HepG2 (cell line): ENCODE data around the gene CAND2. TPM values are rescaled to one million over a fixed set of nuclear protein-coding genes. Genes with fewer than 3 reads are reported as not detected.

Experiments used
- EEA1 ChIP-seq: sonication (generic); formaldehyde crosslinking; IDR thresholded peaks from 2 replicates; pipeline ENCODE4 v1.5.1; 2020; ENCODE audit warnings: mild to moderate bottlenecking, missing genetic modification reagents, borderline replicate concordance
- MED13 ChIP-seq: sonication (generic); formaldehyde crosslinking; IDR thresholded peaks from 2 replicates; pipeline ENCODE4 v1.5.0; 2020; ENCODE audit warnings: missing genetic modification reagents
- POLR2AphosphoS2 ChIP-seq: IDR thresholded peaks from 2 replicates; pipeline ENCODE4 v1.6.1; 2011; ENCODE audit warnings: low read depth, low read length, improper control_type of control experiment
- POLR2AphosphoS5 ChIP-seq: IDR thresholded peaks from 2 replicates; pipeline ENCODE4 v1.6.1; 2012; ENCODE audit warnings: low read depth, low read length
- RARA ChIP-seq: IDR thresholded peaks from 2 replicates; pipeline ENCODE4 v1.6.1; 2016; ENCODE audit warnings: missing genetic modification reagents, missing compliant biosample characterization
- SIN3B ChIP-seq: fragments of 150-350 bp; IDR thresholded peaks from 2 replicates; pipeline ENCODE4 v1.6.1; 2014; ENCODE audit warnings: low read length
- SOX13 ChIP-seq, 3 experiments: fragments of 450-650 bp in 1 of 3; sonication (generic) in 1 of 3; formaldehyde crosslinking in 1 of 3; IDR thresholded peaks in 2 of 3; conservative IDR thresholded peaks in 1 of 3; 2 replicates each; pipeline versions ENCODE4 v1.5.0 to v1.6.1; 2016 to 2020; ENCODE audit warnings: antibody characterized with exemption in 1 of 3, mild to moderate bottlenecking in 1 of 3, missing compliant biosample characterization in 1 of 3, missing genetic modification reagents in 1 of 3, moderate library complexity in 1 of 3
- ZBTB1 ChIP-seq: sonication (generic); formaldehyde crosslinking; IDR thresholded peaks from 2 replicates; pipeline ENCODE4 v1.4.0; 2020; ENCODE audit warnings: missing genetic modification reagents, borderline replicate concordance
- ZNF607 ChIP-seq: sonication (generic); formaldehyde crosslinking; IDR thresholded peaks from 2 replicates; pipeline ENCODE4 v1.5.1; 2020; ENCODE audit warnings: missing genetic modification reagents, mild to moderate bottlenecking, borderline replicate concordance
- ZNF616 ChIP-seq: sonication (generic); formaldehyde crosslinking; IDR thresholded peaks from 2 replicates; pipeline ENCODE4 v1.5.0; 2020; ENCODE audit warnings: low read depth, mild to moderate bottlenecking, missing genetic modification reagents
- ZNF788 ChIP-seq: sonication (generic); formaldehyde crosslinking; IDR thresholded peaks from 2 replicates; pipeline ENCODE4 v1.5.0; 2020; ENCODE audit warnings: mild to moderate bottlenecking, missing genetic modification reagents, borderline replicate concordance
- polyA plus RNA-seq, 8 experiments: library from polyadenylated mRNA; depleted of rRNA in 3 of 8; stranded (reverse) in 7 of 8; unstranded in 1 of 8; fragments of >200 nt; fragmentation: Illumina TruSeq in 4 of 8; extraction: Trizol in 4 of 8; gene quantifications; 2 replicates each; pipeline versions ENCODE4 v1.2.1 to v1.2.3, GENCODE V29; 2011 to 2016; ENCODE audit warnings: low read depth in 4 of 8, missing spikeins in 1 of 8, mixed read lengths in 1 of 8; ENCODE audit not compliant: insufficient read depth in 1 of 8
- total RNA-seq, 5 experiments: library from RNA; depleted of rRNA; stranded (reverse); fragments of >200 nt; fragmentation: Illumina TruSeq; extraction: Trizol; gene quantifications; 2 replicates each; pipeline ENCODE4 v1.2.3, GENCODE V29; 2016; ENCODE audit warnings: low read depth in 1 of 5
- TF ChIP-seq, protein P1 (sequence below): sonication (generic); formaldehyde crosslinking; IDR thresholded peaks from 2 replicates; pipeline ENCODE4 v1.5.0; 2020; ENCODE audit warnings: mild to moderate bottlenecking, missing genetic modification reagents, borderline replicate concordance
- TF ChIP-seq, protein P2 (sequence below): sonication (generic); formaldehyde crosslinking; IDR thresholded peaks from 2 replicates; pipeline ENCODE4 v1.4.0; 2020; ENCODE audit warnings: mild to moderate bottlenecking, missing genetic modification reagents
- TF ChIP-seq, protein P3 (sequence below), 2 experiments: fragments of 450-650 bp in 1 of 2; sonication (generic) in 1 of 2; formaldehyde crosslinking; IDR thresholded peaks; 2 replicates each; pipeline versions ENCODE4 v1.5.0 to v1.8.0; 2020 to 2022; ENCODE audit warnings: mild to moderate bottlenecking in 1 of 2, missing genetic modification reagents in 1 of 2
- TF ChIP-seq, protein P4 (sequence below): sonication (generic); formaldehyde crosslinking; IDR thresholded peaks from 2 replicates; pipeline ENCODE4 v1.4.0; 2020; ENCODE audit warnings: missing genetic modification reagents, borderline replicate concordance

Gene CAND2
- total and polyA plus RNA-seq, 2 of the 13 experiments (the other 11 are each of a cell fraction or from before 2014, with no cell fraction given) = 0.01 TPM; not detected in 1

DNA sequence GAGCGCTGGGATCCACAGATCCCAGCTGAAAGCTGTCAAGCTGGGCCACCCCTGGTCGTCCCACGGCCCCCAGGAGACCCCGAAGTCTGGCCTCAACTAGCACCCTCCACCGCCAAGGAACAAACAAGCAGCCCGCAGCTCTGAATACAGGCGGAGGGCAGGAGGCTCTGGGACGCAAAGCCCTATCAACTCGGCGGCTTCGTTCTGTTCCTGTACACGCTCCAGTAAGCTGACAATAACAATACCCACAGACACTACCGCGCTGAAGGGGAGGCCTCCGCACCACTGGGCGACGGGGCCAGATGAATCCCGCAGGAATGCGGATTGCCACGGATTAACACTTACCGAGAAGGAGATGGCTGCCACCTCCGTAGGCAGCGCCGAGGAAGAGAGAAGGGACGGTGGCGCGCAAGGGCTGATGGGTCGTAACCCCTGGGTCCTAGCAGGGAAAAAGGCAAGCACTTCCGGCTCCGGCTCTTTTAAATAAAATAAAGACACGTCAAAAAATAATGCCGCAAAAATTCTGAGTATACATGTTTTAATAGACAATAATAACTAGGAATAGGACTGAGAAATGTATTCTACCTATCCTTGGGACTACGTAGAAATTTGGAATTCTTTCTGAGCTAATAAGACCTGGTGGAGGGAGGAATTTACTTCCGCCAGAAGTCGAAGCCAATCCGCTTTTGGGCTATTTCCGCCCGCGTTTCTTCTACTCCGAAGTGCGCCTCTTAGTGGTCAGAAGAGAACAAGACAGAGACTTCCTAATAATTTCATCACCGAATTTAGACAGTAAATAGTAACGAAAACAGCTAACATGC lies 44.9 kb downstream of the CAND2 start, which contains the start of gene RPL32 (continued):
- TF ChIP-seq SIN3B (no peak), ZNF607 (CRISPR knock-in tag) (peak; percentile 27; the same call in 1 of the 2 replicates), RARA (CRISPR knock-in tag) (peak; percentile 22; the same call in 1 of the 2 replicates), MED13 (CRISPR knock-in tag) (peak; percentile 84), EEA1 (CRISPR knock-in tag) (peak; percentile 77; the same call in 1 of the 2 replicates), POLR2AphosphoS2 (peak; percentile 80; the same call in 1 of the 2 replicates), ZBTB1 (CRISPR knock-in tag) (no peak), ZNF788 (peak; percentile 34; the same call in 1 of the 2 replicates), POLR2AphosphoS5 (peak; percentile 99), ZNF616 (no peak), SOX13 (IDR thresholded peaks at IDR 0.05) (no peak), SOX13 (CRISPR knock-in tag; conservative IDR thresholded peaks at IDR 0.05 in 1 of 2, IDR thresholded peaks at IDR 0.05 in 1 of 2) (no peak)
- TF ChIP-seq, protein P1, sequence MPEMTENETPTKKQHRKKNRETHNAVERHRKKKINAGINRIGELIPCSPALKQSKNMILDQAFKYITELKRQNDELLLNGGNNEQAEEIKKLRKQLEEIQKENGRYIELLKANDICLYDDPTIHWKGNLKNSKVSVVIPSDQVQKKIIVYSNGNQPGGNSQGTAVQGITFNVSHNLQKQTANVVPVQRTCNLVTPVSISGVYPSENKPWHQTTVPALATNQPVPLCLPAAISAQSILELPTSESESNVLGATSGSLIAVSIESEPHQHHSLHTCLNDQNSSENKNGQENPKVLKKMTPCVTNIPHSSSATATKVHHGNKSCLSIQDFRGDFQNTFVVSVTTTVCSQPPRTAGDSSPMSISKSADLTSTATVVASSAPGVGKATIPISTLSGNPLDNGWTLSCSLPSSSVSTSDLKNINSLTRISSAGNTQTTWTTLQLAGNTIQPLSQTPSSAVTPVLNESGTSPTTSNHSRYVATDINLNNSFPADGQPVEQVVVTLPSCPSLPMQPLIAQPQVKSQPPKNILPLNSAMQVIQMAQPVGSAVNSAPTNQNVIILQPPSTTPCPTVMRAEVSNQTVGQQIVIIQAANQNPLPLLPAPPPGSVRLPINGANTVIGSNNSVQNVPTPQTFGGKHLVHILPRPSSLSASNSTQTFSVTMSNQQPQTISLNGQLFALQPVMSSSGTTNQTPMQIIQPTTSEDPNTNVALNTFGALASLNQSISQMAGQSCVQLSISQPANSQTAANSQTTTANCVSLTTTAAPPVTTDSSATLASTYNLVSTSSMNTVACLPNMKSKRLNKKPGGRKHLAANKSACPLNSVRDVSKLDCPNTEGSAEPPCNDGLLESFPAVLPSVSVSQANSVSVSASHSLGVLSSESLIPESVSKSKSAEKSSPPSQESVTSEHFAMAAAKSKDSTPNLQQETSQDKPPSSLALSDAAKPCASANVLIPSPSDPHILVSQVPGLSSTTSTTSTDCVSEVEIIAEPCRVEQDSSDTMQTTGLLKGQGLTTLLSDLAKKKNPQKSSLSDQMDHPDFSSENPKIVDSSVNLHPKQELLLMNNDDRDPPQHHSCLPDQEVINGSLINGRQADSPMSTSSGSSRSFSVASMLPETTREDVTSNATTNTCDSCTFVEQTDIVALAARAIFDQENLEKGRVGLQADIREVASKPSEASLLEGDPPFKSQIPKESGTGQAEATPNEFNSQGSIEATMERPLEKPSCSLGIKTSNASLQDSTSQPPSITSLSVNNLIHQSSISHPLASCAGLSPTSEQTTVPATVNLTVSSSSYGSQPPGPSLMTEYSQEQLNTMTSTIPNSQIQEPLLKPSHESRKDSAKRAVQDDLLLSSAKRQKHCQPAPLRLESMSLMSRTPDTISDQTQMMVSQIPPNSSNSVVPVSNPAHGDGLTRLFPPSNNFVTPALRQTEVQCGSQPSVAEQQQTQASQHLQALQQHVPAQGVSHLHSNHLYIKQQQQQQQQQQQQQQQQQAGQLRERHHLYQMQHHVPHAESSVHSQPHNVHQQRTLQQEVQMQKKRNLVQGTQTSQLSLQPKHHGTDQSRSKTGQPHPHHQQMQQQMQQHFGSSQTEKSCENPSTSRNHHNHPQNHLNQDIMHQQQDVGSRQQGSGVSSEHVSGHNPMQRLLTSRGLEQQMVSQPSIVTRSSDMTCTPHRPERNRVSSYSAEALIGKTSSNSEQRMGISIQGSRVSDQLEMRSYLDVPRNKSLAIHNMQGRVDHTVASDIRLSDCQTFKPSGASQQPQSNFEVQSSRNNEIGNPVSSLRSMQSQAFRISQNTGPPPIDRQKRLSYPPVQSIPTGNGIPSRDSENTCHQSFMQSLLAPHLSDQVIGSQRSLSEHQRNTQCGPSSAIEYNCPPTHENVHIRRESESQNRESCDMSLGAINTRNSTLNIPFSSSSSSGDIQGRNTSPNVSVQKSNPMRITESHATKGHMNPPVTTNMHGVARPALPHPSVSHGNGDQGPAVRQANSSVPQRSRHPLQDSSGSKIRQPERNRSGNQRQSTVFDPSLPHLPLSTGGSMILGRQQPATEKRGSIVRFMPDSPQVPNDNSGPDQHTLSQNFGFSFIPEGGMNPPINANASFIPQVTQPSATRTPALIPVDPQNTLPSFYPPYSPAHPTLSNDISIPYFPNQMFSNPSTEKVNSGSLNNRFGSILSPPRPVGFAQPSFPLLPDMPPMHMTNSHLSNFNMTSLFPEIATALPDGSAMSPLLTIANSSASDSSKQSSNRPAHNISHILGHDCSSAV (CRISPR knock-in tag) = no peak
- TF ChIP-seq, protein P2, sequence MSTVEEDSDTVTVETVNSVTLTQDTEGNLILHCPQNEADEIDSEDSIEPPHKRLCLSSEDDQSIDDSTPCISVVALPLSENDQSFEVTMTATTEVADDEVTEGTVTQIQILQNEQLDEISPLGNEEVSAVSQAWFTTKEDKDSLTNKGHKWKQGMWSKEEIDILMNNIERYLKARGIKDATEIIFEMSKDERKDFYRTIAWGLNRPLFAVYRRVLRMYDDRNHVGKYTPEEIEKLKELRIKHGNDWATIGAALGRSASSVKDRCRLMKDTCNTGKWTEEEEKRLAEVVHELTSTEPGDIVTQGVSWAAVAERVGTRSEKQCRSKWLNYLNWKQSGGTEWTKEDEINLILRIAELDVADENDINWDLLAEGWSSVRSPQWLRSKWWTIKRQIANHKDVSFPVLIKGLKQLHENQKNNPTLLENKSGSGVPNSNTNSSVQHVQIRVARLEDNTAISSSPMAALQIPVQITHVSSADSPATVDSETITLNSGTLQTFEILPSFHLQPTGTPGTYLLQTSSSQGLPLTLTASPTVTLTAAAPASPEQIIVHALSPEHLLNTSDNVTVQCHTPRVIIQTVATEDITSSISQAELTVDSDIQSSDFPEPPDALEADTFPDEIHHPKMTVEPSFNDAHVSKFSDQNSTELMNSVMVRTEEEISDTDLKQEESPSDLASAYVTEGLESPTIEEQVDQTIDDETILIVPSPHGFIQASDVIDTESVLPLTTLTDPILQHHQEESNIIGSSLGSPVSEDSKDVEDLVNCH (CRISPR knock-in tag) = no peak
- TF ChIP-seq, protein P3, sequence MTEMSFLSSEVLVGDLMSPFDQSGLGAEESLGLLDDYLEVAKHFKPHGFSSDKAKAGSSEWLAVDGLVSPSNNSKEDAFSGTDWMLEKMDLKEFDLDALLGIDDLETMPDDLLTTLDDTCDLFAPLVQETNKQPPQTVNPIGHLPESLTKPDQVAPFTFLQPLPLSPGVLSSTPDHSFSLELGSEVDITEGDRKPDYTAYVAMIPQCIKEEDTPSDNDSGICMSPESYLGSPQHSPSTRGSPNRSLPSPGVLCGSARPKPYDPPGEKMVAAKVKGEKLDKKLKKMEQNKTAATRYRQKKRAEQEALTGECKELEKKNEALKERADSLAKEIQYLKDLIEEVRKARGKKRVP (CRISPR knock-in tag; IDR thresholded peaks at IDR 0.05) = no peak
- TF ChIP-seq, protein P4, sequence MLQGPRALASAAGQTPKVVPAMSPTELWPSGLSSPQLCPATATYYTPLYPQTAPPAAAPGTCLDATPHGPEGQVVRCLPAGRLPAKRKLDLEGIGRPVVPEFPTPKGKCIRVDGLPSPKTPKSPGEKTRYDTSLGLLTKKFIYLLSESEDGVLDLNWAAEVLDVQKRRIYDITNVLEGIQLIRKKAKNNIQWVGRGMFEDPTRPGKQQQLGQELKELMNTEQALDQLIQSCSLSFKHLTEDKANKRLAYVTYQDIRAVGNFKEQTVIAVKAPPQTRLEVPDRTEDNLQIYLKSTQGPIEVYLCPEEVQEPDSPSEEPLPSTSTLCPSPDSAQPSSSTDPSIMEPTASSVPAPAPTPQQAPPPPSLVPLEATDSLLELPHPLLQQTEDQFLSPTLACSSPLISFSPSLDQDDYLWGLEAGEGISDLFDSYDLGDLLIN (CRISPR knock-in tag) = no peak
